DND-41 (cell line): Measurements from ENCODE around the gene ARHGAP24.
"Not testable (repeated sequence)": the region's sequence is repeated elsewhere in the genome, so short reads cannot be mapped to it uniquely, and the experiment has no call there.

Experiments
- ATAC-seq: fragments of 200-7000 bp; cut with Tn5 transposase; 3 replicates; pipeline ENCODE4 v1.9.1; 2021; ENCODE audit warnings: low read depth; ENCODE audit not compliant: insufficient read depth
- DNase-seq: peaks from one replicate; pipeline ENCODE4 v3.0.0-alpha.2; 2020
- H2AFZ ChIP-seq: 2 replicates; pipeline ENCODE4 v1.6.0; 2012; ENCODE audit warnings: low read depth, low read length
- H3K27ac ChIP-seq: 2 replicates; pipeline ENCODE4 v1.5.1; 2012; ENCODE audit warnings: low read length, inconsistent platforms
- H3K27me3 ChIP-seq: fragments of 200-600 bp; sonication (generic); 2 replicates; pipeline ENCODE4 v1.6.0; 2012; ENCODE audit warnings: low read length, mild to moderate bottlenecking, inconsistent platforms; ENCODE audit not compliant: insufficient read depth, poor library complexity
- H3K36me3 ChIP-seq: 2 replicates; pipeline ENCODE4 v1.5.1; 2012; ENCODE audit warnings: low read length, inconsistent platforms; ENCODE audit not compliant: insufficient read depth
- H3K4me1 ChIP-seq: 2 replicates; pipeline ENCODE4 v1.5.1; 2012; ENCODE audit warnings: mild to moderate bottlenecking, low read length; ENCODE audit not compliant: insufficient read depth
- H3K4me2 ChIP-seq: 2 replicates; pipeline ENCODE4 v1.6.0; 2012; ENCODE audit warnings: mild to moderate bottlenecking, moderate library complexity, low read length, inconsistent platforms; ENCODE audit not compliant: insufficient read depth
- H3K4me3 ChIP-seq, 2 experiments: fragments of 200-600 bp in 1 of 2; shearing (Covaris generic) in 1 of 2; 2 replicates each; pipeline ENCODE4 v1.5.1; 2012 to 2016; ENCODE audit warnings: inconsistent platforms in 2 of 2, low read length in 2 of 2, mild to moderate bottlenecking in 2 of 2, low read depth in 1 of 2, moderate library complexity in 1 of 2
- H3K79me2 ChIP-seq: 2 replicates; pipeline ENCODE4 v1.6.0; 2012; ENCODE audit warnings: low read length, inconsistent platforms; ENCODE audit not compliant: insufficient read depth
- H3K9ac ChIP-seq: 2 replicates; pipeline ENCODE4 v1.6.0; 2012; ENCODE audit warnings: low read depth, mild to moderate bottlenecking, inconsistent platforms, low read length, moderate library complexity
- H3K9me3 ChIP-seq: 2 replicates; pipeline ENCODE4 v1.5.1; 2012; ENCODE audit warnings: low read length, moderate library complexity, mild to moderate bottlenecking, inconsistent platforms; ENCODE audit not compliant: insufficient read depth, severe bottlenecking
- H4K20me1 ChIP-seq: 2 replicates; pipeline ENCODE4 v1.6.0; 2012; ENCODE audit warnings: low read length; ENCODE audit not compliant: insufficient read depth
- CTCF ChIP-seq: IDR thresholded peaks from 2 replicates; pipeline ENCODE4 v1.5.1; 2012; ENCODE audit warnings: borderline replicate concordance, low read length, moderate library complexity, mild to moderate bottlenecking; ENCODE audit not compliant: poor library complexity, severe bottlenecking; ENCODE audit errors: extremely low read depth
- EZH2 ChIP-seq: IDR thresholded peaks from 3 replicates; pipeline ENCODE4 v1.6.1; 2012; ENCODE audit warnings: borderline replicate concordance, low read depth, mild to moderate bottlenecking, moderate library complexity, low read length, inconsistent platforms; ENCODE audit not compliant: severe bottlenecking

Gene ARHGAP24

GRCh38 chr4:86015412-86016350 is 540.7 kb downstream of the ARHGAP24 start:
- no peak overlapping the region for H3K9ac ChIP-seq
- H3K27ac ChIP-seq = no peak overlapping the region
- no peaks in the 10 kb centered on the region for H3K9me3 ChIP-seq
- no peaks in the 10 kb centered on the region for H3K36me3 ChIP-seq
- H3K4me2 ChIP-seq = no peak overlapping the region
- H2AFZ ChIP-seq = no peak overlapping the region
- H3K79me2 ChIP-seq = no peaks in the 10 kb centered on the region
- DNase-seq (no peak), ATAC-seq (no peak)
- no peaks in the 10 kb centered on the region for H4K20me1 ChIP-seq
- H3K4me1 ChIP-seq = peaks cover 13% of the 10 kb centered on the region
- peaks cover 3% of the 10 kb centered on the region for H3K27me3 ChIP-seq
- no peak overlapping the region for H3K4me3 ChIP-seq
- no peak for TF ChIP-seq CTCF
- no peak for TF ChIP-seq EZH2

GRCh38 chr4:86019362-86019761 is 544.4 kb downstream of the ARHGAP24 start:
- Histone ChIP-seq H3K4me2 (no peak overlapping the region), H3K4me3 (no peak overlapping the region), H3K36me3 (no peaks in the 10 kb centered on the region), H3K27ac (no peak overlapping the region), H4K20me1 (no peaks in the 10 kb centered on the region), H3K9me3 (no peaks in the 10 kb centered on the region), H3K4me1 (peaks cover 9% of the 10 kb centered on the region), H3K27me3 (no peaks in the 10 kb centered on the region), H2AFZ (no peak overlapping the region), H3K9ac (no peak overlapping the region), H3K79me2 (no peaks in the 10 kb centered on the region)
- ATAC-seq (no peak), DNase-seq (no peak)
- TF ChIP-seq EZH2 (no peak), CTCF (no peak)

GRCh38 chr4:86019906-86020305 is 545.0 kb downstream of the ARHGAP24 start:
- DNase-seq = no peak
- peaks cover 4% of the 10 kb centered on the region for H3K4me1 ChIP-seq
- no peak for ATAC-seq

DNA sequence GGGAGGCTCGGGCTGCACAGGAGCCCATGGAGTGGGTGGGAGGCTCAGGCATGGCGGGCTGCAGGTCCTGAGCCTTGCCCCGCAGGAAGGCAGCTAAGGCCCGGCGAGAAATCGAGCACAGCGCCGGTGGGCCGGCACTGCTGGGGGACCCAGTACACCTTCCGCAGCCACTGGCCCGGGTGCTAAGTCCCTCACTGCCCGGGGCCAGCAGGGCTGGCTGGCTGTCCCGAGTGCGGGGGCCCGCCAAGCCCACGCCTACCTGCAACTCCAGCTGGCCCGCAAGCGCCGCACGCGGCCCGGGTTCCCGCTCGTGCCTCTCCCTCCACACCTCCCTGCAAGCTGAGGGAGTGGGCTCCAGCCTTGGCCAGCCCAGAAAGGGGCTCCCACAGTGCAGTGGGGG is 546.7 kb downstream of the ARHGAP24 start:
- H3K9me3 ChIP-seq, H4K20me1 ChIP-seq, H3K79me2 ChIP-seq, DNase-seq, H3K36me3 ChIP-seq, ATAC-seq, H3K9ac ChIP-seq, H2AFZ ChIP-seq, H3K4me3 ChIP-seq, H3K4me2 ChIP-seq, H3K27me3 ChIP-seq, H3K4me1 ChIP-seq, H3K27ac ChIP-seq: not testable (repeated sequence)

More at GRCh38 chr4:86019906-86020305, 545.0 kb downstream of the ARHGAP24 start:
- Histone ChIP-seq H3K4me3 (no peak overlapping the region), H3K9ac (no peak overlapping the region), H2AFZ (no peak overlapping the region), H3K27ac (no peak overlapping the region), H3K4me2 (no peak overlapping the region), H3K36me3 (no peaks in the 10 kb centered on the region), H4K20me1 (no peaks in the 10 kb centered on the region), H3K9me3 (no peaks in the 10 kb centered on the region), H3K79me2 (no peaks in the 10 kb centered on the region), H3K27me3 (no peaks in the 10 kb centered on the region)
- TF ChIP-seq CTCF (no peak), EZH2 (no peak)
